Testis (tissue), 2 donors: ENCODE measurements around the gene ACTL8.

Experiments used
- CTCF ChIP-seq, 3 experiments: fragments of 450-650 bp in 2 of 3; fragments of 200-600 bp in 1 of 3; sonication (generic) in 1 of 3; IDR thresholded peaks; one replicate each; pipeline ENCODE4 v1.5.1; 2016 to 2019; ENCODE audit warnings: antibody characterized with exemption in 3 of 3, mild to moderate bottlenecking in 2 of 3, moderate library complexity in 1 of 3
- POLR2A ChIP-seq: fragments of 450-650 bp; IDR thresholded peaks from one replicate; pipeline ENCODE4 v1.6.1; 2017; ENCODE audit warnings: antibody characterized with exemption, mild to moderate bottlenecking, moderate library complexity

GRCh38 chr1:17862121-17862520 lies 107.0 kb downstream of the ACTL8 start:
- TF ChIP-seq CTCF (IDR thresholded peaks at IDR 0.05) = no peak
- TF ChIP-seq POLR2A = no peak
